Type B pancreatic cell (in vitro differentiated cells): ENCODE data around the gene ARHGAP8. TPM values are rescaled to one million over a fixed set of nuclear protein-coding genes. Genes with fewer than 3 reads are reported as not detected.

Source experiments
- DNase-seq: peaks from one replicate; pipeline ENCODE4 v3.0.0; 2021; ENCODE audit warnings: mixed read lengths; ENCODE audit not compliant: unreplicated experiment; ENCODE audit errors: extremely low spot score
- H3K27ac Mint-ChIP-seq: 2 replicates; pipeline ENCODE4 v1.8.0; 2021; ENCODE audit warnings: mild to moderate bottlenecking, mixed read lengths
- H3K27me3 Mint-ChIP-seq: 2 replicates; pipeline ENCODE4 v1.8.0; 2021; ENCODE audit warnings: mixed read lengths
- H3K36me3 Mint-ChIP-seq: 2 replicates; pipeline ENCODE4 v1.8.0; 2021; ENCODE audit warnings: mixed read lengths
- H3K4me1 Mint-ChIP-seq: one replicate; pipeline ENCODE4 v1.8.0; 2021; ENCODE audit warnings: mixed read lengths; ENCODE audit not compliant: unreplicated experiment
- H3K4me3 Mint-ChIP-seq: 2 replicates; pipeline ENCODE4 v1.8.0; 2021; ENCODE audit warnings: mild to moderate bottlenecking, mixed read lengths
- H3K9me3 Mint-ChIP-seq: 2 replicates; pipeline ENCODE4 v1.8.0; 2021; ENCODE audit warnings: mixed read lengths
- total RNA-seq: library from RNA; stranded (reverse); gene quantifications from 2 replicates; pipeline ENCODE4 v1.2.1, GENCODE V29; 2021; ENCODE audit warnings: low replicate concordance
- TF ChIP-seq, protein P1 (sequence below): fragments of 200-600 bp; sonication (generic); conservative IDR thresholded peaks from 2 replicates; pipeline ENCODE4 v1.5.0; 2021; ENCODE audit warnings: antibody characterized with exemption, mild to moderate bottlenecking

Gene ARHGAP8
- total RNA-seq, 1 donor from 2014 or later: 18.0 TPM

DNA sequence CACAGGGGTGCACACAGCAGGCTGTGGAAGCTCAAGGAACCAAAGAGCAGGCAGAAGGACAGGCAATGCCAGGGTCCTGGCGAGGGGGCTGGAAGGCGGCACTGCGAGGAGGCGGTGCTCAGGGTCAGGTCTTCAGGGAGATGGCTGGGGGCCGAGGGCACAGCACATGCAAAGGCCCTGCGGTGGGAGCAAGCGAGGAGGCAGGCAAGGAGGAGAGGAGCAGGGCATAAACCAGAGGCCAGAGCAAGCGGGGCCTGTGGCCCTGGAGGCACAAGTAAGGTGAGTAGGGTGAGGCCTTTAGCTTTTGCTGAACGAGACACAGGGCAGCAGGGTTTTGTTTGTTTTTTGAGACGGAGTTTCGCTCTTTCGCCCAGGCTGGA lies 126.9 kb downstream of the ARHGAP8 start:
- TF ChIP-seq, protein P1, sequence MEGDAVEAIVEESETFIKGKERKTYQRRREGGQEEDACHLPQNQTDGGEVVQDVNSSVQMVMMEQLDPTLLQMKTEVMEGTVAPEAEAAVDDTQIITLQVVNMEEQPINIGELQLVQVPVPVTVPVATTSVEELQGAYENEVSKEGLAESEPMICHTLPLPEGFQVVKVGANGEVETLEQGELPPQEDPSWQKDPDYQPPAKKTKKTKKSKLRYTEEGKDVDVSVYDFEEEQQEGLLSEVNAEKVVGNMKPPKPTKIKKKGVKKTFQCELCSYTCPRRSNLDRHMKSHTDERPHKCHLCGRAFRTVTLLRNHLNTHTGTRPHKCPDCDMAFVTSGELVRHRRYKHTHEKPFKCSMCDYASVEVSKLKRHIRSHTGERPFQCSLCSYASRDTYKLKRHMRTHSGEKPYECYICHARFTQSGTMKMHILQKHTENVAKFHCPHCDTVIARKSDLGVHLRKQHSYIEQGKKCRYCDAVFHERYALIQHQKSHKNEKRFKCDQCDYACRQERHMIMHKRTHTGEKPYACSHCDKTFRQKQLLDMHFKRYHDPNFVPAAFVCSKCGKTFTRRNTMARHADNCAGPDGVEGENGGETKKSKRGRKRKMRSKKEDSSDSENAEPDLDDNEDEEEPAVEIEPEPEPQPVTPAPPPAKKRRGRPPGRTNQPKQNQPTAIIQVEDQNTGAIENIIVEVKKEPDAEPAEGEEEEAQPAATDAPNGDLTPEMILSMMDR: no peak
- Mint-ChIP-seq H3K4me3 (no peak overlapping the region), H3K36me3 (peaks cover 11% of the 10 kb centered on the region), H3K9me3 (peaks cover 6% of the 10 kb centered on the region), H3K27me3 (no peaks in the 10 kb centered on the region), H3K4me1 (no peaks in the 10 kb centered on the region), H3K27ac (no peak overlapping the region)
- no peak for DNase-seq

GRCh38 chr22:44880610-44881290 lies 128.4 kb downstream of the ARHGAP8 start:
- peaks cover 6% of the 10 kb centered on the region for H3K9me3 Mint-ChIP-seq
- H3K27me3 Mint-ChIP-seq: no peaks in the 10 kb centered on the region
- H3K27ac Mint-ChIP-seq: no peak overlapping the region
- no peaks in the 10 kb centered on the region for H3K4me1 Mint-ChIP-seq
- DNase-seq: no peak
- H3K4me3 Mint-ChIP-seq: no peak overlapping the region
- peaks cover 11% of the 10 kb centered on the region for H3K36me3 Mint-ChIP-seq
- TF ChIP-seq, protein P1: no peak

- Mint-ChIP-seq H3K27me3 (no peaks in the 10 kb centered on the region), H3K9me3 (peaks cover 5% of the 10 kb centered on the region), H3K4me1 (no peaks in the 10 kb centered on the region), H3K36me3 (peaks cover 8% of the 10 kb centered on the region), H3K4me3 (no peak overlapping the region), H3K27ac (no peak overlapping the region)
- DNase-seq: no peak
- TF ChIP-seq, protein P1: no peak
Measured at GRCh38 chr22:44881624-44882023, 129.2 kb downstream of the ARHGAP8 start.

GRCh38 chr22:44882226-44882905 lies 130.0 kb downstream of the ARHGAP8 start:
- Mint-ChIP-seq H3K9me3 (no peaks in the 10 kb centered on the region), H3K27ac (no peak overlapping the region), H3K36me3 (peaks cover 5% of the 10 kb centered on the region), H3K4me3 (no peak overlapping the region), H3K4me1 (no peaks in the 10 kb centered on the region), H3K27me3 (no peaks in the 10 kb centered on the region)
- no peak for DNase-seq
- TF ChIP-seq, protein P1: no peak

DNA sequence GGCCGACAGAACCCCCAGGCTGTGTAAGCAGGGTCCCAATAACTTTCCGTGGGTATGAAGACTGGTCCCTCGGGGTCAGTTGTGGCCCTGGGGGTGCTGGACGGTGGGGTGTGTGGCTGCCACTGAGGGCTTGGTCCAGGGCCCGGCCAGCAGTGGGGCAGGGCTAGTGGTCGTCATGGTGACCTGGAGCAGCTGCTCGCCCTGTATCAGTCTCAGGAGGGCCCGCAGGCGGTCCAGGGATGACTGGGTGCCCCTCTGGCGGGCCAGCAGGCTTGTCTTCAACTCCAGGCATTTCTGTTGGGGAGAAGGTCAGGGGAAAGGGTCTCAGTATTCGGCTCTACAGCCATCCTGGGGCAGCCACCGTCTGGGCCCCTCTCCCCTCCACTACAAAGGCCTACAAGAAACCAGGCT lies 130.6 kb downstream of the ARHGAP8 start:
- TF ChIP-seq, protein P1: no peak
- Mint-ChIP-seq H3K9me3 (no peaks in the 10 kb centered on the region), H3K4me1 (no peaks in the 10 kb centered on the region), H3K27ac (no peak overlapping the region), H3K4me3 (no peak overlapping the region), H3K36me3 (peaks cover 5% of the 10 kb centered on the region), H3K27me3 (no peaks in the 10 kb centered on the region)
- DNase-seq: no peak
